SK-N-SH (cell line): ENCODE measurements around the gene GRAMD2B. TPM values are rescaled to one million over a fixed set of nuclear protein-coding genes. Genes with fewer than 3 reads are reported as not detected.

Source experiments
- CTCF ChIA-PET: fragments of 300-600, 350-600 bp; formaldehyde crosslinking; extraction: SDS; loops from one replicate; lab custom pipeline; 2021; lab: Yijun Ruan, JAX
- POLR2A ChIA-PET: fragments of 350-600 bp; sonication (Branson Sonifier 250); formaldehyde crosslinking; extraction: SDS; loops from one replicate; lab custom pipeline; 2020; ENCODE audit warnings: antibody characterized with exemption, inconsistent platforms; lab: Yijun Ruan, JAX
- DNase-seq: peaks from one replicate; pipeline ENCODE4 v3.0.0; 2012
- H2AFZ ChIP-seq: fragments of 200-600 bp; sonication (generic); 2 replicates; pipeline ENCODE4 v1.8.1; 2016; ENCODE audit warnings: antibody characterized with exemption, mild to moderate bottlenecking, low read depth
- H3F3A ChIP-seq: fragments of 200-600 bp; sonication (generic); replicated peaks from 2 replicates; pipeline ENCODE3; 2016; ENCODE audit warnings: antibody characterized with exemption, mild to moderate bottlenecking; ENCODE audit not compliant: insufficient read depth
- H3K27ac ChIP-seq, 2 experiments: fragments of 200-500 bp in 1 of 2; fragments of 200-600 bp in 1 of 2; sonication (Bioruptor generic) in 1 of 2; sonication (generic), shearing (Covaris generic) in 1 of 2; 2 replicates each; pipeline versions ENCODE4 v1.5.1 to v1.6.1; 2014 to 2016; ENCODE audit warnings: low read depth in 2 of 2, inconsistent platforms in 1 of 2, low read length in 1 of 2, mild to moderate bottlenecking in 1 of 2, mixed read lengths in 1 of 2
- H3K27me3 ChIP-seq: fragments of 200-600 bp; sonication (generic), shearing (Covaris generic); 2 replicates; pipeline ENCODE4 v1.6.1; 2016; ENCODE audit warnings: mixed run types; ENCODE audit not compliant: insufficient read depth
- H3K36me3 ChIP-seq, 2 experiments: fragments of 200-500 bp in 1 of 2; fragments of 200-600 bp in 1 of 2; sonication (Bioruptor generic) in 1 of 2; sonication (generic) in 1 of 2; replicated peaks in 1 of 2; 2 replicates each; pipeline versions ENCODE3 to v1.5.1; 2014 to 2016; ENCODE audit warnings: low read length in 1 of 2, mild to moderate bottlenecking in 1 of 2; ENCODE audit not compliant: insufficient read depth in 2 of 2, control insufficient read depth in 1 of 2
- H3K4me1 ChIP-seq, 2 experiments: fragments of 200-500 bp in 1 of 2; fragments of 200-600 bp in 1 of 2; sonication (Bioruptor generic) in 1 of 2; sonication (generic), shearing (Covaris generic) in 1 of 2; 2 replicates each; pipeline versions ENCODE4 v1.5.1 to v1.6.1; 2014 to 2016; ENCODE audit warnings: low read depth in 1 of 2, low read length in 1 of 2, mixed run types in 1 of 2; ENCODE audit not compliant: insufficient read depth in 2 of 2, control insufficient read depth in 1 of 2
- H3K4me2 ChIP-seq: fragments of 200-600 bp; sonication (generic), shearing (Covaris generic); 2 replicates; pipeline ENCODE4 v1.6.1; 2017; ENCODE audit warnings: mixed run types
- H3K4me3 ChIP-seq, 2 experiments: fragments of 200-500 bp in 1 of 2; fragments of 200-600 bp in 1 of 2; sonication (Bioruptor generic) in 1 of 2; sonication (generic), shearing (Covaris generic) in 1 of 2; 2 replicates each; pipeline versions ENCODE4 v1.5.1 to v1.8.1; 2014 to 2016; ENCODE audit warnings: low read depth in 2 of 2, inconsistent platforms in 1 of 2, low read length in 1 of 2, mild to moderate bottlenecking in 1 of 2, mixed read lengths in 1 of 2, moderate library complexity in 1 of 2
- H3K79me2 ChIP-seq: fragments of 200-600 bp; sonication (generic); 2 replicates; pipeline ENCODE4 v1.8.1; 2017; ENCODE audit warnings: mild to moderate bottlenecking; ENCODE audit not compliant: insufficient read depth
- H3K9ac ChIP-seq: fragments of 200-600 bp; sonication (generic); 2 replicates; pipeline ENCODE4 v1.6.1; 2017; ENCODE audit warnings: mixed run types
- H3K9me2 ChIP-seq: fragments of 200-600 bp; sonication (generic); 2 replicates; pipeline ENCODE4 v1.6.1; 2017; ENCODE audit warnings: mixed run types
- H3K9me3 ChIP-seq: fragments of 200-600 bp; sonication (generic); 2 replicates; pipeline ENCODE4 v1.6.1; 2017; ENCODE audit warnings: mixed run types, mild to moderate bottlenecking, moderate library complexity
- H4K20me1 ChIP-seq: fragments of 200-600 bp; sonication (generic); 2 replicates; pipeline ENCODE4 v1.6.1; 2017; ENCODE audit warnings: mild to moderate bottlenecking, mixed run types; ENCODE audit not compliant: insufficient read depth
- ELF1 ChIP-seq: IDR thresholded peaks from 2 replicates; pipeline ENCODE4 v1.4.0; 2012
- EP300 ChIP-seq, 2 experiments: IDR thresholded peaks; 2 replicates each; pipeline versions ENCODE4 v1.4.0 to v1.6.1; 2012; ENCODE audit warnings: borderline replicate concordance in 1 of 2, low read depth in 1 of 2, low read length in 1 of 2
- EZH2phosphoT487 ChIP-seq: fragments of 200-600 bp; sonication (generic); IDR thresholded peaks from 2 replicates; pipeline ENCODE4 v1.6.1; 2017; ENCODE audit warnings: low read depth, mixed run types, mild to moderate bottlenecking, antibody characterized with exemption, moderate library complexity, borderline replicate concordance
- FOSL2 ChIP-seq: IDR thresholded peaks from 2 replicates; pipeline ENCODE4 v1.4.0; 2012; ENCODE audit warnings: low read depth, mild to moderate bottlenecking, moderate library complexity, borderline replicate concordance
- FOXJ3 ChIP-seq: sonication (generic); formaldehyde crosslinking; IDR thresholded peaks from 2 replicates; pipeline ENCODE4 v1.5.1; 2020; ENCODE audit warnings: mild to moderate bottlenecking, missing genetic modification reagents
- FOXM1 ChIP-seq: IDR thresholded peaks from 2 replicates; pipeline ENCODE4 v1.4.0; 2012; ENCODE audit warnings: low read depth, mild to moderate bottlenecking
- GABPA ChIP-seq: IDR thresholded peaks from 2 replicates; pipeline ENCODE4 v1.4.0; 2012; ENCODE audit warnings: low read depth, mild to moderate bottlenecking
- GATA2 ChIP-seq: sonication (generic); formaldehyde crosslinking; IDR thresholded peaks from 2 replicates; pipeline ENCODE4 v1.5.0; 2020; ENCODE audit warnings: mild to moderate bottlenecking, missing genetic modification reagents
- MEF2A ChIP-seq: IDR thresholded peaks from 2 replicates; pipeline ENCODE4 v1.4.0; 2012; ENCODE audit warnings: low read depth, borderline replicate concordance
- NFIC ChIP-seq: IDR thresholded peaks from 2 replicates; pipeline ENCODE4 v1.4.0; 2012; ENCODE audit warnings: borderline replicate concordance
- PBX3 ChIP-seq: IDR thresholded peaks from 2 replicates; pipeline ENCODE4; 2012
- POLR2AphosphoS5 ChIP-seq: IDR thresholded peaks from 2 replicates; pipeline ENCODE4 v1.6.1; 2012; ENCODE audit warnings: low read depth, low read length
- SMC3 ChIP-seq: IDR thresholded peaks from 2 replicates; pipeline ENCODE4 v1.6.1; 2012; ENCODE audit warnings: low read depth, low read length, improper control_type of control experiment
- TAF1 ChIP-seq: IDR thresholded peaks from 2 replicates; pipeline ENCODE4 v1.6.1; 2012; ENCODE audit warnings: low read depth, mild to moderate bottlenecking, low read length, moderate library complexity, borderline replicate concordance
- TCF12 ChIP-seq: IDR thresholded peaks from 2 replicates; pipeline ENCODE4 v1.4.0; 2012
- TEAD4 ChIP-seq: IDR thresholded peaks from 2 replicates; pipeline ENCODE4 v1.4.0; 2012; ENCODE audit warnings: mild to moderate bottlenecking, borderline replicate concordance; ENCODE audit not compliant: insufficient read depth
- USF1 ChIP-seq: IDR thresholded peaks from 2 replicates; pipeline ENCODE4 v1.4.0; 2012; ENCODE audit warnings: low read depth, borderline replicate concordance
- YY1 ChIP-seq: IDR thresholded peaks from 2 replicates; pipeline ENCODE4 v1.4.0; 2012; ENCODE audit warnings: low read depth, mild to moderate bottlenecking
- WGBS: methylation state at CpG from one replicate; pipeline ENCODE4 v1.1.6; 2017; ENCODE audit warnings: low lambda C conversion rate; 5-methylcytosine and 5-hydroxymethylcytosine counted together
- polyA plus RNA-seq, 3 experiments: library from polyadenylated mRNA; depleted of rRNA; stranded (reverse); fragments of >200 nt; gene quantifications; 2 replicates each; pipeline ENCODE4 v1.2.3, GENCODE V29; 2012
- TF ChIP-seq, protein P1 (sequence below): fragments of 150-350 bp; IDR thresholded peaks from 2 replicates; pipeline ENCODE4 v1.6.1; 2017; ENCODE audit warnings: antibody characterized with exemption, low read length, low read depth, borderline replicate concordance
- TF ChIP-seq, protein P2 (sequence below): IDR thresholded peaks from 2 replicates; pipeline ENCODE4 v1.4.0; 2012; ENCODE audit warnings: low read depth
- TF ChIP-seq, protein P3 (sequence below): IDR thresholded peaks from 2 replicates; pipeline ENCODE4 v1.4.0; 2012; ENCODE audit warnings: low read depth, borderline replicate concordance

GRAMD2B gene
- polyA plus RNA-seq, 1 of the 3 experiments (the other 2 are of a cell fraction) = 16.0 TPM

DNA sequence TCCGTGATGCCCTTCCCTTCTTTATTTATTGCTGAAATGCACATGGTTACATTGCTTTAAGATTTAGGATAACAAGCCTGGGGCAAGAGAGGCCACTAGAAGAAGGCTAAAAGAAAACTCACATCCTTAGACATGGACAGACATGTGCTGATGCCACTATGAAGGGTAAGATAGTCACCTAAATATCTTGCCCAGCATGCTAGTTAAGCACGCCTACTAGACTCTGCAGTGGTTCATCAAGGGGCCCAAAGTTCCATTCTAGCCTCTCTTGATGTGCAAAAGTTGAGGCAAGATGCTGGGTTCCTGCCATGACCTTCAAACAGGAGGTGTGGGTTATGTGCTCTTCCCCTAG, 49.3 kb downstream of the GRAMD2B start:
- Histone ChIP-seq H3K4me2 (peak overlapping the region; percentile 51), H3K9me3 (no peaks in the 10 kb centered on the region), H2AFZ (no peak overlapping the region; the same call in 1 of the 2 replicates), H3K36me3 (peaks cover 4 to 13% of the 10 kb centered on the region in 2 experiments), H3K9me2 (no peaks in the 10 kb centered on the region), H3K9ac (peak overlapping the region; percentile 15), H3K27me3 (no peaks in the 10 kb centered on the region), H3K4me3 (no peak overlapping the region), H3K79me2 (peaks cover 11% of the 10 kb centered on the region; the same call in 1 of the 2 replicates), H3F3A (peaks cover 23% of the 10 kb centered on the region), H3K4me1 (peaks cover 0 to 19% of the 10 kb centered on the region in 2 experiments; a peak in 2 of 4 replicates), H4K20me1 (no peaks in the 10 kb centered on the region), H3K27ac (peak overlapping the region; percentile 67 to 80; a peak in 3 of 4 replicates)
- ChIA-PET POLR2A (no interaction called here), CTCF (no interaction called here)
- TF ChIP-seq USF1 = no peak
- no peak for TF ChIP-seq NFIC
- no peak for TF ChIP-seq YY1
- no peak; the same call in 1 of the 2 replicates for TF ChIP-seq POLR2AphosphoS5
- TF ChIP-seq TAF1 = no peak
- no peak for TF ChIP-seq MEF2A
- TF ChIP-seq TCF12 = no peak
- TF ChIP-seq ELF1 = no peak
- no peak for TF ChIP-seq FOXJ3 (CRISPR knock-in tag)
- TF ChIP-seq TEAD4 = no peak
- no peak for TF ChIP-seq GABPA
- no peak for TF ChIP-seq SMC3
- TF ChIP-seq FOSL2 = no peak
- TF ChIP-seq FOXM1 = no peak
- no peak for TF ChIP-seq EZH2phosphoT487
- DNase-seq = no peak
- 72% methylated on average over 2 of the region's 2 CpGs for WGBS

GRCh38 chr5:126477294-126478117, 54.3 kb downstream of the GRAMD2B start:
- Histone ChIP-seq H3F3A (peaks cover 6% of the 10 kb centered on the region), H3K9me2 (no peaks in the 10 kb centered on the region), H3K36me3 (peaks cover 10 to 18% of the 10 kb centered on the region in 2 experiments), H3K27ac (peak overlapping the region; percentile 43 to 73; a peak in 3 of 4 replicates), H4K20me1 (no peaks in the 10 kb centered on the region), H3K4me1 (peaks cover 0 to 17% of the 10 kb centered on the region in 2 experiments; a peak in 2 of 4 replicates), H2AFZ (peak overlapping the region; percentile 37; the same call in 1 of the 2 replicates), H3K27me3 (no peaks in the 10 kb centered on the region), H3K4me2 (0 out of 2 replicates have a peak overlapping the region, but pooled peaks have one; percentile 34), H3K79me2 (peaks cover 14% of the 10 kb centered on the region; the same call in 1 of the 2 replicates), H3K9me3 (no peaks in the 10 kb centered on the region), H3K9ac (peak overlapping the region; percentile 40; the same call in 1 of the 2 replicates), H3K4me3 (no peak overlapping the region)
- POLR2A ChIA-PET = no interaction called here
- CTCF ChIA-PET = no interaction called here
- 71% methylated on average over 5 of the region's 5 CpGs for WGBS
- no peak for DNase-seq
- TF ChIP-seq, protein P1, sequence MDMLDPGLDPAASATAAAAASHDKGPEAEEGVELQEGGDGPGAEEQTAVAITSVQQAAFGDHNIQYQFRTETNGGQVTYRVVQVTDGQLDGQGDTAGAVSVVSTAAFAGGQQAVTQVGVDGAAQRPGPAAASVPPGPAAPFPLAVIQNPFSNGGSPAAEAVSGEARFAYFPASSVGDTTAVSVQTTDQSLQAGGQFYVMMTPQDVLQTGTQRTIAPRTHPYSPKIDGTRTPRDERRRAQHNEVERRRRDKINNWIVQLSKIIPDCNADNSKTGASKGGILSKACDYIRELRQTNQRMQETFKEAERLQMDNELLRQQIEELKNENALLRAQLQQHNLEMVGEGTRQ = no peak
- TF ChIP-seq FOSL2 = 0 out of 2 replicates have a peak, but pooled peaks have one; percentile 2
- TF ChIP-seq, protein P2, sequence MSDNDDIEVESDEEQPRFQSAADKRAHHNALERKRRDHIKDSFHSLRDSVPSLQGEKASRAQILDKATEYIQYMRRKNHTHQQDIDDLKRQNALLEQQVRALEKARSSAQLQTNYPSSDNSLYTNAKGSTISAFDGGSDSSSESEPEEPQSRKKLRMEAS = no peak
- TF ChIP-seq NFIC = no peak; the same call in 1 of the 2 replicates
- no peak for TF ChIP-seq GATA2
- TF ChIP-seq POLR2AphosphoS5 = no peak
- TF ChIP-seq PBX3 = peak; percentile 19; the same call in 1 of the 2 replicates
- peak in 1 of 2 experiments; percentile 16; a peak in 1 of 4 replicates for TF ChIP-seq EP300 (IDR thresholded peaks at IDR 0.05; ENCODE audit: borderline replicate concordance in 1 of 2, low read depth in 1 of 2, low read length in 1 of 2)
- no peak for TF ChIP-seq GABPA
- TF ChIP-seq, protein P3, sequence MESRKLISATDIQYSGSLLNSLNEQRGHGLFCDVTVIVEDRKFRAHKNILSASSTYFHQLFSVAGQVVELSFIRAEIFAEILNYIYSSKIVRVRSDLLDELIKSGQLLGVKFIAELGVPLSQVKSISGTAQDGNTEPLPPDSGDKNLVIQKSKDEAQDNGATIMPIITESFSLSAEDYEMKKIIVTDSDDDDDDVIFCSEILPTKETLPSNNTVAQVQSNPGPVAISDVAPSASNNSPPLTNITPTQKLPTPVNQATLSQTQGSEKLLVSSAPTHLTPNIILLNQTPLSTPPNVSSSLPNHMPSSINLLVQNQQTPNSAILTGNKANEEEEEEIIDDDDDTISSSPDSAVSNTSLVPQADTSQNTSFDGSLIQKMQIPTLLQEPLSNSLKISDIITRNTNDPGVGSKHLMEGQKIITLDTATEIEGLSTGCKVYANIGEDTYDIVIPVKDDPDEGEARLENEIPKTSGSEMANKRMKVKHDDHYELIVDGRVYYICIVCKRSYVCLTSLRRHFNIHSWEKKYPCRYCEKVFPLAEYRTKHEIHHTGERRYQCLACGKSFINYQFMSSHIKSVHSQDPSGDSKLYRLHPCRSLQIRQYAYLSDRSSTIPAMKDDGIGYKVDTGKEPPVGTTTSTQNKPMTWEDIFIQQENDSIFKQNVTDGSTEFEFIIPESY = no peak
